ENCODE results near the gene TMEM132C.
"Not testable (repeated sequence)": the region's sequence is repeated elsewhere in the genome, so short reads cannot be mapped to it uniquely, and the experiment has no call there.

The TMEM132C gene

DNA sequence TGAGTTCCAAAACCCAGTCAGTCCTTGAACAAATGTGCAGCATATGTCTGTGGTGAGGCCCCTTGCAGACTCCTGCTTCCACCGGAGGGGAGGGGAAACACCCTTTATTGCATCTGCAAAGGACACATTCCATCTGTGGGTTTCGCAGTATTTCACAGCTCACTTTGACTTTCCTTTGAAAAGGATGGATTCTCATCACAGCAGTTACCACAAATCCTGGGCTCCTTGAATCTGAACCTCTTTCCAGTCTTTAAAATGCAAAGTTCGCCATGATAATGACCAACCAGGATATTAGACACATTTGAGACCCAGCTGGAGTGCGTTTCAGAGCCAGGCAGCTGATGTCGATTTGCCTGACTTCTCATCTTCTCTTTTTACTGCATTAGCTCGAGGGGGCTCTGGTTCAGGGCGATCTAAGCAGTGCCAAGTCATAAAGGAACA, 314.4 kb downstream of the TMEM132C start:
- no peak overlapping the region for H3K9ac ChIP-seq (ENCODE audit: low read length in 5 of 5)
- H3K9me3 ChIP-seq (ENCODE audit: control insufficient read depth in 5 of 5, low read length in 5 of 5), result no peaks in the 10 kb centered on the region
- H3K27ac ChIP-seq (ENCODE audit: low read depth, low read length), result no peak overlapping the region
- H3K4me1 ChIP-seq (ENCODE audit: control insufficient read depth in 5 of 5, insufficient read depth in 5 of 5, low read length in 5 of 5), result peaks cover 0 to 8% (median 2%) of the 10 kb centered on the region in 5 donors
- no peaks in the 10 kb centered on the region for H3K36me3 ChIP-seq (ENCODE audit: control insufficient read depth in 5 of 5, insufficient read depth in 5 of 5, low read length in 5 of 5)
- H3K4me3 ChIP-seq (ENCODE audit: low read depth in 1 of 5, low read length in 5 of 5), result no peak overlapping the region
- H3K27me3 ChIP-seq (ENCODE audit: control insufficient read depth in 5 of 5, insufficient read depth in 4 of 5, low read length in 5 of 5), result no peaks in the 10 kb centered on the region

DNA sequence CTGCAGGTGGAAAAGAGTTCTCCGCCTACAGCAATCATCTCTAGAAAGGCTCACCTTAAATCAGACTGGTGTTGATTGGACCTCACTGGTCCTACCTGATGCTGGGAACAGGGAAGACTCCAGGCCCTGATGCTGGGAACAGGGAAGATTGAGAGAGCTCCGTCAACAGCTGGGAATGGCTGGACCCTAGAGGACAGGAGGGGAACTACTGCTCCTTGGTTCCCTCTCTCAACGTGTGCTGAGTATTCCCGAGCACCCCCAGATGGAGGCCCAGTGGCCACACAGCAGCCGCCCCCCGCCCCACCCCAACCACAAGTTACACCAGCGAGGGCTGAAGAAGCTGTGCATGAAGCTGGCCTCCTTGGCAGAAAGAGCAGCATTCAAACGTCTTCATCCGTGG, 316.5 kb downstream of the TMEM132C start:
- Histone ChIP-seq H3K27ac (ENCODE audit: low read depth, low read length) (no peak overlapping the region), H3K9ac (ENCODE audit: low read length in 5 of 5) (no peak overlapping the region), H3K9me3 (ENCODE audit: control insufficient read depth in 5 of 5, low read length in 5 of 5) (no peaks in the 10 kb centered on the region), H3K27me3 (ENCODE audit: control insufficient read depth in 5 of 5, insufficient read depth in 4 of 5, low read length in 5 of 5) (no peaks in the 10 kb centered on the region), H3K4me1 (ENCODE audit: control insufficient read depth in 5 of 5, insufficient read depth in 5 of 5, low read length in 5 of 5) (peaks cover 4 to 15% (median 6%) of the 10 kb centered on the region in 5 donors), H3K36me3 (ENCODE audit: control insufficient read depth in 5 of 5, insufficient read depth in 5 of 5, low read length in 5 of 5) (no peaks in the 10 kb centered on the region), H3K4me3 (ENCODE audit: low read depth in 1 of 5, low read length in 5 of 5) (no peak overlapping the region)

DNA sequence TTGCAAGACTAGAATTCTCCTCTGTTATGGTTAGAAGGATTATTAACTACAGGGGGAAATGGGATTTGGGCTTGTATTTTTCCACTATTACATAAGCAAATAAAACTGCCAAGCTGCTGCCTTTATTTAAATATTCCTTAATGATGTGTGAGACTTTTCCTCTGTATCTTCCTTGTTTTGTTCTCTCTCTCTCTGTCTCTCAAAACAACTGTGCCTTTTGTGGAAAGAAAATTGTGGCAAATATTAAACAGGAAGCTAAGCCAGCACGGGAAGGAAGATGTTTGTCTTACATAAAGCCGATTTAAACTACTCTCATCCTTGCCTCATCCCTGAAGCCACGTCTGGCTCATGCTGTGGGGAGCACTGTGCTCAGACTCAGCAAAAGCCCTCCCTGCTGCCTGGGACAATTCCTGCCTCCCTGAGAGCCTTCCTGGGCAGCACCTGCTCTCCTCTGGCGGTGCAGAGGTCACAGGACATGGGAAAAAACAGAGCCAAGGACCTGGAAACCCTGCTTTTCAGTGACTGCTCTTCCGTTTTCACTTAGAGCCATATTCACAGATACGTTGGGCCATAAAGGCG, 319.6 kb downstream of the TMEM132C start:
- H3K27me3 ChIP-seq (ENCODE audit: control insufficient read depth in 5 of 5, insufficient read depth in 4 of 5, low read length in 5 of 5), result no peaks in the 10 kb centered on the region
- H3K4me3 ChIP-seq (ENCODE audit: low read depth in 1 of 5, low read length in 5 of 5), result no peak overlapping the region
- H3K9me3 ChIP-seq (ENCODE audit: control insufficient read depth in 5 of 5, low read length in 5 of 5), result no peaks in the 10 kb centered on the region
- peaks cover 3 to 15% (median 6%) of the 10 kb centered on the region in 5 donors for H3K4me1 ChIP-seq (ENCODE audit: control insufficient read depth in 5 of 5, insufficient read depth in 5 of 5, low read length in 5 of 5)
- peaks cover 0 to 2% (median 0%) of the 10 kb centered on the region in 5 donors for H3K36me3 ChIP-seq (ENCODE audit: control insufficient read depth in 5 of 5, insufficient read depth in 5 of 5, low read length in 5 of 5)
- no peak overlapping the region for H3K27ac ChIP-seq (ENCODE audit: low read depth, low read length)
- no peak overlapping the region for H3K9ac ChIP-seq (ENCODE audit: low read length in 5 of 5)

- H3K36me3 ChIP-seq (ENCODE audit: control insufficient read depth in 5 of 5, insufficient read depth in 5 of 5, low read length in 5 of 5), result peaks cover 0 to 2% (median 0%) of the 10 kb centered on the region in 5 donors
- H3K27me3 ChIP-seq (ENCODE audit: control insufficient read depth in 5 of 5, insufficient read depth in 4 of 5, low read length in 5 of 5), result no peaks in the 10 kb centered on the region
- no peak overlapping the region for H3K4me3 ChIP-seq (ENCODE audit: low read depth in 1 of 5, low read length in 5 of 5)
- peaks cover 3 to 15% (median 6%) of the 10 kb centered on the region in 5 donors for H3K4me1 ChIP-seq (ENCODE audit: control insufficient read depth in 5 of 5, insufficient read depth in 5 of 5, low read length in 5 of 5)
- no peak overlapping the region for H3K27ac ChIP-seq (ENCODE audit: low read depth, low read length)
- no peaks in the 10 kb centered on the region for H3K9me3 ChIP-seq (ENCODE audit: control insufficient read depth in 5 of 5, low read length in 5 of 5)
- H3K9ac ChIP-seq (ENCODE audit: low read length in 5 of 5), result no peak overlapping the region
These were observed 320.9 kb downstream of the TMEM132C start for GRCh38 chr12:128587918-128588317.

- no peak overlapping the region for H3K4me3 ChIP-seq (ENCODE audit: low read depth in 1 of 5, low read length in 5 of 5)
- no peaks in the 10 kb centered on the region for H3K4me1 ChIP-seq (ENCODE audit: control insufficient read depth in 5 of 5, insufficient read depth in 5 of 5, low read length in 5 of 5)
- H3K27ac ChIP-seq (ENCODE audit: low read depth, low read length), result no peak overlapping the region
- H3K9ac ChIP-seq (ENCODE audit: low read length in 5 of 5), result no peak overlapping the region
- H3K36me3 ChIP-seq (ENCODE audit: control insufficient read depth in 5 of 5, insufficient read depth in 5 of 5, low read length in 5 of 5), result peaks cover 0 to 2% (median 0%) of the 10 kb centered on the region in 5 donors
- no peaks in the 10 kb centered on the region for H3K9me3 ChIP-seq (ENCODE audit: control insufficient read depth in 5 of 5, low read length in 5 of 5)
- no peaks in the 10 kb centered on the region for H3K27me3 ChIP-seq (ENCODE audit: control insufficient read depth in 5 of 5, insufficient read depth in 4 of 5, low read length in 5 of 5)
These were observed 325.3 kb downstream of the TMEM132C start for GRCh38 chr12:128592220-128592744.

DNA sequence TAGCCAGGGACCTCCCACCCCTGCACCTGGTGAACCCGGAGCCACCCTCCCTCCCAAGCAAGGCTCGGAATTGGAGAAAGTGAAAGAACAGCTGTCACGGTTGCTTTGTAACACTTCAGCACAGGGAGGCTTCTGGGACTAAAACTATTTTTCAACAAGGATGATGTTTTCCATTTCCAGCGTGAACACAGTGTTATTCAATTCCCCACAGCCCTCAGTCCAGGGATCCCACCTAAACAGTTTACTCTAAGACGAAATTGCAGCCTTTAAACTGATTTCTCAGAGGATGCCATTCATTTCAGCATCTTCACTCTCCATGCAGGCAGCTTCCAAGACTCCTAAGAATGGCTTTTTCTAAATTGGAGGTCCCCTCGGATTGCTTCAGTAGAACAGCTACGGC, 327.6 kb downstream of the TMEM132C start:
- no peak overlapping the region for H3K4me3 ChIP-seq (ENCODE audit: low read depth in 1 of 5, low read length in 5 of 5)
- H3K27me3 ChIP-seq (ENCODE audit: control insufficient read depth in 5 of 5, insufficient read depth in 4 of 5, low read length in 5 of 5), result no peaks in the 10 kb centered on the region
- no peaks in the 10 kb centered on the region for H3K36me3 ChIP-seq (ENCODE audit: control insufficient read depth in 5 of 5, insufficient read depth in 5 of 5, low read length in 5 of 5)
- no peak overlapping the region for H3K9ac ChIP-seq (ENCODE audit: low read length in 5 of 5)
- H3K27ac ChIP-seq (ENCODE audit: low read depth, low read length), result no peak overlapping the region
- no peaks in the 10 kb centered on the region for H3K4me1 ChIP-seq (ENCODE audit: control insufficient read depth in 5 of 5, insufficient read depth in 5 of 5, low read length in 5 of 5)
- H3K9me3 ChIP-seq (ENCODE audit: control insufficient read depth in 5 of 5, low read length in 5 of 5), result no peaks in the 10 kb centered on the region

DNA sequence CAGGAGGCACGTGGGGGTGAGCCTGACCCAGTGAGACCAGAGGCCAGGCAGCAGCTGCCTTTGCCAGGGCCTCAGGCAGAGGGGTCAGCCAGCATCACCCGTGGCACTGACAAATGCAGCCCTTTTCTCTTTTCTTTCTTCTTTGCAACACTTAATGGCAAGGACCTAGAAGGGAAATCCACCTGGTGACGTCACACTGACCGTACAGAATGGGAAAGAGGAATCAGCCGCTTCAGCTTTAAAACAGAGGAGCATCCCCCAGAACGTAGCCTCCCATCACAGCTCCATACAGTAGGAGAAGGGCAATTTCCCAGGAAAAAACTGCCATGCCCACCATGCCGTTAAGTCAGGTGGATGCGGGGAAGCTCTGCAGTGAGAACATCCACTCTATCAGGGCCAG, 328.6 kb downstream of the TMEM132C start:
- H3K4me3 ChIP-seq (ENCODE audit: low read depth in 1 of 5, low read length in 5 of 5), result no peak overlapping the region

GRCh38 chr12:128600886-128601285, 333.9 kb downstream of the TMEM132C start:
- Histone ChIP-seq H3K4me3 (ENCODE audit: low read depth in 1 of 5, low read length in 5 of 5) (no peak overlapping the region), H3K36me3 (ENCODE audit: control insufficient read depth in 5 of 5, insufficient read depth in 5 of 5, low read length in 5 of 5) (no peaks in the 10 kb centered on the region), H3K27me3 (ENCODE audit: control insufficient read depth in 5 of 5, insufficient read depth in 4 of 5, low read length in 5 of 5) (no peaks in the 10 kb centered on the region), H3K9ac (ENCODE audit: low read length in 5 of 5) (no peak overlapping the region), H3K4me1 (ENCODE audit: control insufficient read depth in 5 of 5, insufficient read depth in 5 of 5, low read length in 5 of 5) (peaks cover 0 to 2% (median 0%) of the 10 kb centered on the region in 5 donors), H3K27ac (ENCODE audit: low read depth, low read length) (no peak overlapping the region), H3K9me3 (ENCODE audit: control insufficient read depth in 5 of 5, low read length in 5 of 5) (no peaks in the 10 kb centered on the region)

More for the DNA sequence above, 328.6 kb downstream of the TMEM132C start:
- no peaks in the 10 kb centered on the region for H3K27me3 ChIP-seq (ENCODE audit: control insufficient read depth in 5 of 5, insufficient read depth in 4 of 5, low read length in 5 of 5)
- no peak overlapping the region for H3K9ac ChIP-seq (ENCODE audit: low read length in 5 of 5)
- H3K4me1 ChIP-seq (ENCODE audit: control insufficient read depth in 5 of 5, insufficient read depth in 5 of 5, low read length in 5 of 5), result peaks cover 0 to 2% (median 0%) of the 10 kb centered on the region in 5 donors
- no peaks in the 10 kb centered on the region for H3K36me3 ChIP-seq (ENCODE audit: control insufficient read depth in 5 of 5, insufficient read depth in 5 of 5, low read length in 5 of 5)
- H3K9me3 ChIP-seq (ENCODE audit: control insufficient read depth in 5 of 5, low read length in 5 of 5), result no peaks in the 10 kb centered on the region
- H3K27ac ChIP-seq (ENCODE audit: low read depth, low read length), result no peak overlapping the region

DNA sequence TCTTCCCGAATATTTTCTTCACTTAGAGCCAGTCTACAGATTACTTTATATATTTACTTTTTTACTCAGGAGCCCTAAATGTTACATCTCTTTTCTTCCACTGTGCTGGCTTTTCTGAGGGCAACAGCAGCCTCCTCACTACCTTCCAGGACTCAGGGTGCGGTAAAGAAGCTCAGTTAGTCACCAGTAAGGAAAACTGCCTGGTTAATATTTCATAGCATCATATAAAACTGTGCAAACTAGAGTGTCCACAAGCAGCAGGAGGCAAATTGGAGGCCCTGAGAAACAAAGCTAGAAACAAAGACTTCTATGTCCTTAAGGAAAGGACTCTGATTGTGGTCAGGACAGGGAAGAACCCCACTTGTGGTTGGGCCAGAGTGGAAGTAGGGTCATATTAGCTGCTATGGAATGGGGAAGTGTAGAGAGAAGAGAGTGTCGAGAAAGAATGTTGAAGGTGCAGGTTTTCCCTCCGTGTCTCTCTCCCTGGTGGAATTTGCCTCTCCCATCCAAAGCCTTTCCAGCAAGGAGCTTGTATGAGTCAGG, 336.7 kb downstream of the TMEM132C start:
- Histone ChIP-seq H3K4me1 (ENCODE audit: control insufficient read depth in 5 of 5, insufficient read depth in 5 of 5, low read length in 5 of 5) (peaks cover 0 to 2% (median 0%) of the 10 kb centered on the region in 5 donors), H3K36me3 (ENCODE audit: control insufficient read depth in 5 of 5, insufficient read depth in 5 of 5, low read length in 5 of 5) (no peaks in the 10 kb centered on the region), H3K9ac (ENCODE audit: low read length in 5 of 5) (no peak overlapping the region), H3K27me3 (ENCODE audit: control insufficient read depth in 5 of 5, insufficient read depth in 4 of 5, low read length in 5 of 5) (no peaks in the 10 kb centered on the region), H3K9me3 (ENCODE audit: control insufficient read depth in 5 of 5, low read length in 5 of 5) (no peaks in the 10 kb centered on the region), H3K4me3 (ENCODE audit: low read depth in 1 of 5, low read length in 5 of 5) (no peak overlapping the region), H3K27ac (ENCODE audit: low read depth, low read length) (no peak overlapping the region)

GRCh38 chr12:128604219-128604618, 337.2 kb downstream of the TMEM132C start:
- H3K4me1 ChIP-seq (ENCODE audit: control insufficient read depth in 5 of 5, insufficient read depth in 5 of 5, low read length in 5 of 5); H3K27me3 ChIP-seq (ENCODE audit: control insufficient read depth in 5 of 5, insufficient read depth in 4 of 5, low read length in 5 of 5); H3K9me3 ChIP-seq (ENCODE audit: control insufficient read depth in 5 of 5, low read length in 5 of 5); H3K27ac ChIP-seq (ENCODE audit: low read depth, low read length); H3K9ac ChIP-seq (ENCODE audit: low read length in 5 of 5); H3K4me3 ChIP-seq (ENCODE audit: low read depth in 1 of 5, low read length in 5 of 5); H3K36me3 ChIP-seq (ENCODE audit: control insufficient read depth in 5 of 5, insufficient read depth in 5 of 5, low read length in 5 of 5): not testable (repeated sequence)
